A549 (cell line): Measurements from ENCODE around the gene BEST2.

Experiments used
- CEBPB ChIP-seq, 2 experiments: fragments of >200 bp in 1 of 2; sonication (Bioruptor Twin) in 1 of 2; formaldehyde crosslinking in 1 of 2; IDR thresholded peaks; 2 replicates each; pipeline ENCODE4 v1.6.1; 2012 to 2016
- CHD2 ChIP-seq: fragments of 150-350 bp; IDR thresholded peaks from 2 replicates; pipeline ENCODE4 v1.6.1; 2014; ENCODE audit warnings: low read length; ENCODE audit not compliant: partially characterized antibody
- CHD4 ChIP-seq: fragments of 200-600 bp; sonication (generic); IDR thresholded peaks from 2 replicates; pipeline ENCODE4 v1.6.1; 2016; ENCODE audit warnings: antibody characterized with exemption, mild to moderate bottlenecking, borderline replicate concordance
- CTCF ChIP-seq: fragments of >200 bp; sonication (Bioruptor Twin); formaldehyde crosslinking; IDR thresholded peaks from 3 replicates; pipeline ENCODE4 v1.5.1; 2016
- ESRRA ChIP-seq: fragments of 150-350 bp; IDR thresholded peaks from 2 replicates; pipeline ENCODE4 v1.6.1; 2014; ENCODE audit warnings: mild to moderate bottlenecking, low read length, borderline replicate concordance
- POLR2A ChIP-seq: IDR thresholded peaks from 2 replicates; pipeline ENCODE4 v1.6.1; 2012; ENCODE audit warnings: mild to moderate bottlenecking, low read length
- RAD21 ChIP-seq, 2 experiments: fragments of >200 bp in 1 of 2; sonication (Bioruptor Twin) in 1 of 2; formaldehyde crosslinking in 1 of 2; IDR thresholded peaks in 1 of 2; conservative IDR thresholded peaks in 1 of 2; 2 replicates in 1 of 2; 3 replicates in 1 of 2; pipeline ENCODE4 v1.6.1; 2012 to 2018; ENCODE audit warnings: inconsistent platforms in 1 of 2
- SMC3 ChIP-seq: fragments of >200 bp; sonication (Bioruptor Twin); formaldehyde crosslinking; IDR thresholded peaks from 3 replicates; pipeline ENCODE4 v1.6.1; 2018; ENCODE audit warnings: inconsistent platforms
- SREBF2 ChIP-seq: fragments of 450-650 bp; IDR thresholded peaks from 2 replicates; pipeline ENCODE4 v1.6.1; 2014; ENCODE audit warnings: mild to moderate bottlenecking, moderate library complexity
- TF ChIP-seq, protein P1 (sequence below): IDR thresholded peaks from 2 replicates; pipeline ENCODE4 v1.6.1; 2012
- TF ChIP-seq, protein P2 (sequence below): fragments of 450-650 bp; IDR thresholded peaks from 2 replicates; pipeline ENCODE4 v1.6.1; 2014; ENCODE audit warnings: antibody characterized with exemption
- TF ChIP-seq, protein P3 (sequence below): IDR thresholded peaks from 2 replicates; pipeline ENCODE4 v1.6.1; 2012
- TF ChIP-seq, protein P4 (sequence below): fragments of 200-600 bp; sonication (generic); IDR thresholded peaks from 2 replicates; pipeline ENCODE4 v1.6.1; 2016; ENCODE audit warnings: antibody characterized with exemption, mild to moderate bottlenecking, moderate library complexity
- TF ChIP-seq, protein P5 (sequence below): fragments of 150-350 bp; IDR thresholded peaks from 2 replicates; pipeline ENCODE4 v1.6.1; 2014; ENCODE audit warnings: low read depth, mild to moderate bottlenecking, low read length

- TF ChIP-seq CEBPB (IDR thresholded peaks at IDR 0.05) (no peak), CTCF (no peak), POLR2A (no peak), RAD21 (conservative IDR thresholded peaks at IDR 0.05 in 1 of 2, IDR thresholded peaks at IDR 0.05 in 1 of 2) (no peak), CHD4 (no peak), SMC3 (no peak), SREBF2 (no peak), CHD2 (no peak), ESRRA (no peak)
- TF ChIP-seq, protein P1, sequence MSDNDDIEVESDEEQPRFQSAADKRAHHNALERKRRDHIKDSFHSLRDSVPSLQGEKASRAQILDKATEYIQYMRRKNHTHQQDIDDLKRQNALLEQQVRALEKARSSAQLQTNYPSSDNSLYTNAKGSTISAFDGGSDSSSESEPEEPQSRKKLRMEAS: no peak
- TF ChIP-seq, protein P2, sequence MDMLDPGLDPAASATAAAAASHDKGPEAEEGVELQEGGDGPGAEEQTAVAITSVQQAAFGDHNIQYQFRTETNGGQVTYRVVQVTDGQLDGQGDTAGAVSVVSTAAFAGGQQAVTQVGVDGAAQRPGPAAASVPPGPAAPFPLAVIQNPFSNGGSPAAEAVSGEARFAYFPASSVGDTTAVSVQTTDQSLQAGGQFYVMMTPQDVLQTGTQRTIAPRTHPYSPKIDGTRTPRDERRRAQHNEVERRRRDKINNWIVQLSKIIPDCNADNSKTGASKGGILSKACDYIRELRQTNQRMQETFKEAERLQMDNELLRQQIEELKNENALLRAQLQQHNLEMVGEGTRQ: no peak
- TF ChIP-seq, protein P3, sequence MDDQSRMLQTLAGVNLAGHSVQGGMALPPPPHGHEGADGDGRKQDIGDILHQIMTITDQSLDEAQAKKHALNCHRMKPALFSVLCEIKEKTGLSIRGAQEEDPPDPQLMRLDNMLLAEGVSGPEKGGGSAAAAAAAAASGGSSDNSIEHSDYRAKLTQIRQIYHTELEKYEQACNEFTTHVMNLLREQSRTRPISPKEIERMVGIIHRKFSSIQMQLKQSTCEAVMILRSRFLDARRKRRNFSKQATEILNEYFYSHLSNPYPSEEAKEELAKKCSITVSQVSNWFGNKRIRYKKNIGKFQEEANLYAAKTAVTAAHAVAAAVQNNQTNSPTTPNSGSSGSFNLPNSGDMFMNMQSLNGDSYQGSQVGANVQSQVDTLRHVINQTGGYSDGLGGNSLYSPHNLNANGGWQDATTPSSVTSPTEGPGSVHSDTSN: no peak
- TF ChIP-seq, protein P4, sequence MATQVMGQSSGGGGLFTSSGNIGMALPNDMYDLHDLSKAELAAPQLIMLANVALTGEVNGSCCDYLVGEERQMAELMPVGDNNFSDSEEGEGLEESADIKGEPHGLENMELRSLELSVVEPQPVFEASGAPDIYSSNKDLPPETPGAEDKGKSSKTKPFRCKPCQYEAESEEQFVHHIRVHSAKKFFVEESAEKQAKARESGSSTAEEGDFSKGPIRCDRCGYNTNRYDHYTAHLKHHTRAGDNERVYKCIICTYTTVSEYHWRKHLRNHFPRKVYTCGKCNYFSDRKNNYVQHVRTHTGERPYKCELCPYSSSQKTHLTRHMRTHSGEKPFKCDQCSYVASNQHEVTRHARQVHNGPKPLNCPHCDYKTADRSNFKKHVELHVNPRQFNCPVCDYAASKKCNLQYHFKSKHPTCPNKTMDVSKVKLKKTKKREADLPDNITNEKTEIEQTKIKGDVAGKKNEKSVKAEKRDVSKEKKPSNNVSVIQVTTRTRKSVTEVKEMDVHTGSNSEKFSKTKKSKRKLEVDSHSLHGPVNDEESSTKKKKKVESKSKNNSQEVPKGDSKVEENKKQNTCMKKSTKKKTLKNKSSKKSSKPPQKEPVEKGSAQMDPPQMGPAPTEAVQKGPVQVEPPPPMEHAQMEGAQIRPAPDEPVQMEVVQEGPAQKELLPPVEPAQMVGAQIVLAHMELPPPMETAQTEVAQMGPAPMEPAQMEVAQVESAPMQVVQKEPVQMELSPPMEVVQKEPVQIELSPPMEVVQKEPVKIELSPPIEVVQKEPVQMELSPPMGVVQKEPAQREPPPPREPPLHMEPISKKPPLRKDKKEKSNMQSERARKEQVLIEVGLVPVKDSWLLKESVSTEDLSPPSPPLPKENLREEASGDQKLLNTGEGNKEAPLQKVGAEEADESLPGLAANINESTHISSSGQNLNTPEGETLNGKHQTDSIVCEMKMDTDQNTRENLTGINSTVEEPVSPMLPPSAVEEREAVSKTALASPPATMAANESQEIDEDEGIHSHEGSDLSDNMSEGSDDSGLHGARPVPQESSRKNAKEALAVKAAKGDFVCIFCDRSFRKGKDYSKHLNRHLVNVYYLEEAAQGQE: no peak
- TF ChIP-seq, protein P5, sequence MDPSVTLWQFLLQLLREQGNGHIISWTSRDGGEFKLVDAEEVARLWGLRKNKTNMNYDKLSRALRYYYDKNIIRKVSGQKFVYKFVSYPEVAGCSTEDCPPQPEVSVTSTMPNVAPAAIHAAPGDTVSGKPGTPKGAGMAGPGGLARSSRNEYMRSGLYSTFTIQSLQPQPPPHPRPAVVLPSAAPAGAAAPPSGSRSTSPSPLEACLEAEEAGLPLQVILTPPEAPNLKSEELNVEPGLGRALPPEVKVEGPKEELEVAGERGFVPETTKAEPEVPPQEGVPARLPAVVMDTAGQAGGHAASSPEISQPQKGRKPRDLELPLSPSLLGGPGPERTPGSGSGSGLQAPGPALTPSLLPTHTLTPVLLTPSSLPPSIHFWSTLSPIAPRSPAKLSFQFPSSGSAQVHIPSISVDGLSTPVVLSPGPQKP: no peak
Observed at GRCh38 chr19:12786952-12787351, 35.4 kb downstream of the BEST2 start.
